PC-9 (cell line): ENCODE data around the gene TNIK.

Source experiments
- CTCF ChIP-seq: fragments of 200-600 bp; sonication (generic); conservative IDR thresholded peaks from 2 replicates; pipeline ENCODE4 v1.6.1; 2017; ENCODE audit warnings: mixed run types, antibody characterized with exemption, mild to moderate bottlenecking, moderate library complexity
- EZH2 ChIP-seq: fragments of 200-600 bp; sonication (generic); IDR thresholded peaks from 2 replicates; pipeline ENCODE4 v1.8.0; 2017; ENCODE audit warnings: antibody characterized with exemption, low read depth

GRCh38 chr3:171061749-171062148 lies 398.5 kb downstream of the TNIK start:
- no peak for TF ChIP-seq CTCF
- TF ChIP-seq EZH2, result no peak
